HepG2 (cell line): ENCODE measurements around the gene NOP58. TPM values are rescaled to one million over a fixed set of nuclear protein-coding genes. Genes with fewer than 3 reads are reported as not detected.

Experiments used
- AHR ChIP-seq: IDR thresholded peaks from 2 replicates; pipeline ENCODE4 v1.6.1; 2018; ENCODE audit warnings: missing genetic modification reagents, missing compliant biosample characterization
- ATF3 ChIP-seq: sonication (generic); formaldehyde crosslinking; IDR thresholded peaks from 2 replicates; pipeline ENCODE4 v1.4.0; 2020; ENCODE audit warnings: missing genetic modification reagents
- CAMTA2 ChIP-seq: sonication (generic); formaldehyde crosslinking; IDR thresholded peaks from 2 replicates; pipeline ENCODE4 v1.4.0; 2020; ENCODE audit warnings: mild to moderate bottlenecking, missing genetic modification reagents, borderline replicate concordance
- FOSL2 ChIP-seq: sonication (generic); formaldehyde crosslinking; IDR thresholded peaks from 2 replicates; pipeline ENCODE4 v1.4.0; 2020; ENCODE audit warnings: missing genetic modification reagents
- MTF1 ChIP-seq: sonication (generic); formaldehyde crosslinking; IDR thresholded peaks from 2 replicates; pipeline ENCODE4 v1.5.0; 2020; ENCODE audit warnings: missing genetic modification reagents
- RAD51 ChIP-seq: fragments of 450-650 bp; IDR thresholded peaks from 2 replicates; pipeline ENCODE4 v1.6.1; 2016; ENCODE audit warnings: borderline replicate concordance
- THAP9 ChIP-seq: sonication (generic); formaldehyde crosslinking; IDR thresholded peaks from 2 replicates; pipeline ENCODE4; 2020; ENCODE audit warnings: missing genetic modification reagents, mild to moderate bottlenecking, borderline replicate concordance
- ZBED4 ChIP-seq: sonication (generic); formaldehyde crosslinking; IDR thresholded peaks from 2 replicates; pipeline ENCODE4 v1.4.0; 2020; ENCODE audit warnings: missing genetic modification reagents, borderline replicate concordance
- ZBTB26 ChIP-seq: IDR thresholded peaks from 2 replicates; pipeline ENCODE4 v1.6.1; 2016; ENCODE audit warnings: missing compliant biosample characterization, missing genetic modification reagents, borderline replicate concordance
- ZFP62 ChIP-seq: sonication (generic); formaldehyde crosslinking; IDR thresholded peaks from 2 replicates; pipeline ENCODE4 v1.4.0; 2020; ENCODE audit warnings: missing genetic modification reagents
- ZMYM4 ChIP-seq: sonication (generic); formaldehyde crosslinking; IDR thresholded peaks from 2 replicates; pipeline ENCODE4 v1.8.1; 2023; ENCODE audit warnings: mild to moderate bottlenecking, missing genetic modification reagents
- ZNF124 ChIP-seq: sonication (generic); formaldehyde crosslinking; IDR thresholded peaks from 2 replicates; pipeline ENCODE4 v1.4.0; 2020; ENCODE audit warnings: missing genetic modification reagents
- ZNF225 ChIP-seq: sonication (generic); formaldehyde crosslinking; IDR thresholded peaks from 2 replicates; pipeline ENCODE4 v1.4.0; 2020; ENCODE audit warnings: mild to moderate bottlenecking, missing genetic modification reagents
- ZNF414 ChIP-seq: sonication (generic); formaldehyde crosslinking; IDR thresholded peaks from 2 replicates; pipeline ENCODE4 v1.5.0; 2020; ENCODE audit warnings: missing genetic modification reagents
- ZNF547 ChIP-seq: sonication (generic); formaldehyde crosslinking; IDR thresholded peaks from 2 replicates; pipeline ENCODE4 v1.5.1; 2020; ENCODE audit warnings: mild to moderate bottlenecking, missing genetic modification reagents
- ZNF550 ChIP-seq: sonication (generic); formaldehyde crosslinking; IDR thresholded peaks from 2 replicates; pipeline ENCODE4 v1.4.0; 2020; ENCODE audit warnings: mild to moderate bottlenecking, missing genetic modification reagents, borderline replicate concordance
- ZNF567 ChIP-seq: sonication (generic); formaldehyde crosslinking; IDR thresholded peaks from 2 replicates; pipeline ENCODE4 v1.8.1; 2023; ENCODE audit warnings: mild to moderate bottlenecking, missing genetic modification reagents, borderline replicate concordance
- ZNF740 ChIP-seq: sonication (generic); formaldehyde crosslinking; IDR thresholded peaks from 2 replicates; pipeline ENCODE4 v1.4.0; 2020; ENCODE audit warnings: missing genetic modification reagents
- ZSCAN22 ChIP-seq: sonication (generic); formaldehyde crosslinking; IDR thresholded peaks from 2 replicates; pipeline ENCODE4 v1.4.0; 2020; ENCODE audit warnings: mild to moderate bottlenecking, missing genetic modification reagents
- polyA plus RNA-seq, 8 experiments: library from polyadenylated mRNA; depleted of rRNA in 3 of 8; stranded (reverse) in 7 of 8; unstranded in 1 of 8; fragments of >200 nt; fragmentation: Illumina TruSeq in 4 of 8; extraction: Trizol in 4 of 8; gene quantifications; 2 replicates each; pipeline versions ENCODE4 v1.2.1 to v1.2.3, GENCODE V29; 2011 to 2016; ENCODE audit warnings: low read depth in 4 of 8, missing spikeins in 1 of 8, mixed read lengths in 1 of 8; ENCODE audit not compliant: insufficient read depth in 1 of 8
- total RNA-seq, 5 experiments: library from RNA; depleted of rRNA; stranded (reverse); fragments of >200 nt; fragmentation: Illumina TruSeq; extraction: Trizol; gene quantifications; 2 replicates each; pipeline ENCODE4 v1.2.3, GENCODE V29; 2016; ENCODE audit warnings: low read depth in 1 of 5

NOP58 gene
- total and polyA plus RNA-seq, 2 of the 13 experiments (the other 11 are each of a cell fraction or from before 2014, with no cell fraction given), result 74.9 to 203 TPM

GRCh38 chr2:202238234-202239197, 27.0 kb upstream of the NOP58 start, which contains the start of gene SUMO1 (continued):
- TF ChIP-seq ZNF740 (CRISPR knock-in tag) (peak; percentile 98), FOSL2 (CRISPR knock-in tag) (peak; percentile 45), THAP9 (CRISPR knock-in tag) (peak; percentile 75), ZBED4 (no peak), AHR (no peak), ZNF414 (CRISPR knock-in tag) (peak; percentile 57; the same call in 1 of the 2 replicates), RAD51 (no peak), ZFP62 (CRISPR knock-in tag) (no peak), ZMYM4 (CRISPR knock-in tag) (peak; percentile 87), ZNF225 (CRISPR knock-in tag) (no peak; the same call in 1 of the 2 replicates), ZBTB26 (CRISPR knock-in tag) (peak; percentile 79; the same call in 1 of the 2 replicates), CAMTA2 (peak; percentile 58; the same call in 1 of the 2 replicates), ZNF567 (CRISPR knock-in tag) (no peak), ATF3 (CRISPR knock-in tag) (peak; percentile 34; the same call in 1 of the 2 replicates), MTF1 (no peak), ZSCAN22 (CRISPR knock-in tag) (no peak), ZNF124 (CRISPR knock-in tag) (peak; percentile 65; the same call in 1 of the 2 replicates), ZNF547 (CRISPR knock-in tag) (peak; percentile 52; the same call in 1 of the 2 replicates), ZNF550 (CRISPR knock-in tag) (peak; percentile 71; the same call in 1 of the 2 replicates)
